HepG2 (cell line): ENCODE data around the gene CEACAM16. TPM values are rescaled to one million over a fixed set of nuclear protein-coding genes. Genes with fewer than 3 reads are reported as not detected.
A peak's percentile ranks its signal among the peaks of the same experiment; 100 is the strongest.

Experiments
- ELF4 ChIP-seq: sonication (generic); formaldehyde crosslinking; IDR thresholded peaks from 2 replicates; pipeline ENCODE4 v1.5.0; 2020; ENCODE audit warnings: missing genetic modification reagents, mild to moderate bottlenecking, moderate library complexity, borderline replicate concordance
- HNF4A ChIP-seq: sonication (generic); formaldehyde crosslinking; IDR thresholded peaks from 2 replicates; pipeline ENCODE4 v1.4.0; 2020; ENCODE audit warnings: missing genetic modification reagents
- JUNB ChIP-seq: sonication (generic); formaldehyde crosslinking; IDR thresholded peaks from 2 replicates; pipeline ENCODE4 v1.8.0; 2022; ENCODE audit warnings: missing genetic modification reagents, mild to moderate bottlenecking, borderline replicate concordance
- KDM5B ChIP-seq: sonication (generic); formaldehyde crosslinking; IDR thresholded peaks from 2 replicates; pipeline ENCODE4 v1.4.0; 2020; ENCODE audit warnings: missing genetic modification reagents, mild to moderate bottlenecking, borderline replicate concordance
- MAZ ChIP-seq, 2 experiments: sonication (generic) in 1 of 2; formaldehyde crosslinking in 1 of 2; IDR thresholded peaks; 2 replicates each; pipeline versions ENCODE4 v1.5.0 to v1.6.1; 2012 to 2020; ENCODE audit warnings: low read depth in 2 of 2, mild to moderate bottlenecking in 2 of 2, borderline replicate concordance in 1 of 2, improper control_type of control experiment in 1 of 2, low read length in 1 of 2, missing genetic modification reagents in 1 of 2, moderate library complexity in 1 of 2
- MXD4 ChIP-seq: IDR thresholded peaks from 2 replicates; pipeline ENCODE4 v1.6.1; 2016; ENCODE audit warnings: mild to moderate bottlenecking, missing biosample characterization, missing genetic modification reagents
- NFE2 ChIP-seq: sonication (generic); formaldehyde crosslinking; IDR thresholded peaks from 2 replicates; pipeline ENCODE4 v1.4.0; 2020; ENCODE audit warnings: missing genetic modification reagents
- SP4 ChIP-seq: sonication (generic); formaldehyde crosslinking; IDR thresholded peaks from 2 replicates; pipeline ENCODE4 v1.8.1; 2023; ENCODE audit warnings: mild to moderate bottlenecking, missing genetic modification reagents
- ZBTB7A ChIP-seq: sonication (generic); formaldehyde crosslinking; IDR thresholded peaks from 2 replicates; pipeline ENCODE4 v1.8.0; 2022; ENCODE audit warnings: mild to moderate bottlenecking, missing genetic modification reagents
- ZNF180 ChIP-seq: sonication (generic); formaldehyde crosslinking; IDR thresholded peaks from 2 replicates; pipeline ENCODE4 v1.4.0; 2020; ENCODE audit warnings: low read depth, missing genetic modification reagents, borderline replicate concordance
- ZNF205 ChIP-seq: IDR thresholded peaks from 2 replicates; pipeline ENCODE4 v1.6.1; 2018; ENCODE audit warnings: missing biosample characterization, missing genetic modification reagents
- ZNF263 ChIP-seq: sonication (generic); formaldehyde crosslinking; IDR thresholded peaks from 2 replicates; pipeline ENCODE4 v1.4.0; 2020; ENCODE audit warnings: missing genetic modification reagents
- ZNF34 ChIP-seq: sonication (generic); formaldehyde crosslinking; IDR thresholded peaks from 2 replicates; pipeline ENCODE4 v1.4.0; 2020; ENCODE audit warnings: mild to moderate bottlenecking, missing genetic modification reagents, borderline replicate concordance
- ZNF468 ChIP-seq: sonication (generic); formaldehyde crosslinking; IDR thresholded peaks from 2 replicates; pipeline ENCODE4 v1.8.0; 2022; ENCODE audit warnings: mild to moderate bottlenecking, moderate library complexity, missing genetic modification reagents
- ZNF510 ChIP-seq: sonication (generic); formaldehyde crosslinking; IDR thresholded peaks from 2 replicates; pipeline ENCODE4 v1.4.0; 2020; ENCODE audit warnings: low read depth, mild to moderate bottlenecking, missing genetic modification reagents
- ZNF557 ChIP-seq: sonication (generic); formaldehyde crosslinking; IDR thresholded peaks from 2 replicates; pipeline ENCODE4 v1.4.0; 2020; ENCODE audit warnings: missing genetic modification reagents
- polyA plus RNA-seq, 8 experiments: library from polyadenylated mRNA; depleted of rRNA in 3 of 8; stranded (reverse) in 7 of 8; unstranded in 1 of 8; fragments of >200 nt; fragmentation: Illumina TruSeq in 4 of 8; extraction: Trizol in 4 of 8; gene quantifications; 2 replicates each; pipeline versions ENCODE4 v1.2.1 to v1.2.3, GENCODE V29; 2011 to 2016; ENCODE audit warnings: low read depth in 4 of 8, missing spikeins in 1 of 8, mixed read lengths in 1 of 8; ENCODE audit not compliant: insufficient read depth in 1 of 8
- total RNA-seq, 5 experiments: library from RNA; depleted of rRNA; stranded (reverse); fragments of >200 nt; fragmentation: Illumina TruSeq; extraction: Trizol; gene quantifications; 2 replicates each; pipeline ENCODE4 v1.2.3, GENCODE V29; 2016; ENCODE audit warnings: low read depth in 1 of 5
- TF ChIP-seq, protein P1 (sequence below): sonication (generic); formaldehyde crosslinking; IDR thresholded peaks from 2 replicates; pipeline ENCODE4 v1.8.1; 2022; ENCODE audit warnings: low read depth, mild to moderate bottlenecking, missing genetic modification reagents
- TF ChIP-seq, protein P2 (sequence below): sonication (generic); formaldehyde crosslinking; IDR thresholded peaks from 2 replicates; pipeline ENCODE4 v1.4.0; 2020; ENCODE audit warnings: mild to moderate bottlenecking, missing genetic modification reagents
- TF ChIP-seq, protein P3 (sequence below): sonication (generic); formaldehyde crosslinking; IDR thresholded peaks from 2 replicates; pipeline ENCODE4 v1.4.0; 2020; ENCODE audit warnings: missing genetic modification reagents
- TF ChIP-seq, protein P4 (sequence below): sonication (generic); formaldehyde crosslinking; IDR thresholded peaks from 2 replicates; pipeline ENCODE4 v1.5.1; 2020; ENCODE audit warnings: mild to moderate bottlenecking, missing genetic modification reagents

CEACAM16 gene
- total and polyA plus RNA-seq, 2 of the 13 experiments (the other 11 are each of a cell fraction or from before 2014, with no cell fraction given), result not detected

DNA sequence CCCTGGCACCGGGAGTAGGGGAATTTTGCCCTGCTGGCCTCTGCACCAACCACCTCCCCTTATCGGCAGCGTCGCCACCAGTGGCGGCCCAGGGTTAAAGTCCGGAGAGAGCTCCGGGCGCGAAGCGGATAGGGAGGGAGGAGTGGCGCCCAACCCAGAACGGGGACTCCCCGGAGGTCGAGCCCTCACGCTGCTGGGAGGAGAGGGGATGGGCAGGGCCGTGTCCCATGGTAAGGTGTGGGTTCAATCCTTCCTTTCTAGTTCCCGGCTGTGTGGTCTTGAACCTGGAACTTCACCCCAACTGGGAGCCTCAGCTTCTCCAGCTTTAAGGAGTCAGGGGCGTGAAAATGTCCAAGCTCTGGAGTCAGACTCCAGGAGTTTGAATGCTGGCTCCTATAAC, 26.3 kb downstream of the CEACAM16 start (continued):
- peak; percentile 92 for TF ChIP-seq HNF4A (CRISPR knock-in tag)
- TF ChIP-seq SP4 (CRISPR knock-in tag), result peak; percentile 37; the same call in 1 of the 2 replicates
- TF ChIP-seq MAZ (IDR thresholded peaks at IDR 0.05; ENCODE audit: borderline replicate concordance, low read depth, low read length), result no peak
- TF ChIP-seq MAZ (CRISPR knock-in tag; IDR thresholded peaks at IDR 0.05; ENCODE audit: low read depth), result peak; percentile 52; the same call in 1 of the 2 replicates
- TF ChIP-seq ZNF180 (CRISPR knock-in tag), result no peak
- TF ChIP-seq KDM5B (CRISPR knock-in tag), result peak; percentile 42; the same call in 1 of the 2 replicates
- TF ChIP-seq ZBTB7A (CRISPR knock-in tag), result peak; percentile 58; the same call in 1 of the 2 replicates
- TF ChIP-seq JUNB (CRISPR knock-in tag), result no peak
- TF ChIP-seq, protein P1, sequence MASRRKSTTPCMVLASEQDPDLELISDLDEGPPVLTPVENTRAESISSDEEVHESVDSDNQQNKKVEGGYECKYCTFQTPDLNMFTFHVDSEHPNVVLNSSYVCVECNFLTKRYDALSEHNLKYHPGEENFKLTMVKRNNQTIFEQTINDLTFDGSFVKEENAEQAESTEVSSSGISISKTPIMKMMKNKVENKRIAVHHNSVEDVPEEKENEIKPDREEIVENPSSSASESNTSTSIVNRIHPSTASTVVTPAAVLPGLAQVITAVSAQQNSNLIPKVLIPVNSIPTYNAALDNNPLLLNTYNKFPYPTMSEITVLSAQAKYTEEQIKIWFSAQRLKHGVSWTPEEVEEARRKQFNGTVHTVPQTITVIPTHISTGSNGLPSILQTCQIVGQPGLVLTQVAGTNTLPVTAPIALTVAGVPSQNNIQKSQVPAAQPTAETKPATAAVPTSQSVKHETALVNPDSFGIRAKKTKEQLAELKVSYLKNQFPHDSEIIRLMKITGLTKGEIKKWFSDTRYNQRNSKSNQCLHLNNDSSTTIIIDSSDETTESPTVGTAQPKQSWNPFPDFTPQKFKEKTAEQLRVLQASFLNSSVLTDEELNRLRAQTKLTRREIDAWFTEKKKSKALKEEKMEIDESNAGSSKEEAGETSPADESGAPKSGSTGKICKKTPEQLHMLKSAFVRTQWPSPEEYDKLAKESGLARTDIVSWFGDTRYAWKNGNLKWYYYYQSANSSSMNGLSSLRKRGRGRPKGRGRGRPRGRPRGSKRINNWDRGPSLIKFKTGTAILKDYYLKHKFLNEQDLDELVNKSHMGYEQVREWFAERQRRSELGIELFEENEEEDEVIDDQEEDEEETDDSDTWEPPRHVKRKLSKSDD (CRISPR knock-in tag), result peak; percentile 76; the same call in 1 of the 2 replicates
- TF ChIP-seq MXD4 (CRISPR knock-in tag), result no peak
- no peak for TF ChIP-seq ZNF510
- TF ChIP-seq ZNF205 (CRISPR knock-in tag), result no peak
- no peak for TF ChIP-seq ZNF557 (CRISPR knock-in tag)
- no peak for TF ChIP-seq NFE2 (CRISPR knock-in tag)
- TF ChIP-seq ZNF468, result no peak
- TF ChIP-seq, protein P2, sequence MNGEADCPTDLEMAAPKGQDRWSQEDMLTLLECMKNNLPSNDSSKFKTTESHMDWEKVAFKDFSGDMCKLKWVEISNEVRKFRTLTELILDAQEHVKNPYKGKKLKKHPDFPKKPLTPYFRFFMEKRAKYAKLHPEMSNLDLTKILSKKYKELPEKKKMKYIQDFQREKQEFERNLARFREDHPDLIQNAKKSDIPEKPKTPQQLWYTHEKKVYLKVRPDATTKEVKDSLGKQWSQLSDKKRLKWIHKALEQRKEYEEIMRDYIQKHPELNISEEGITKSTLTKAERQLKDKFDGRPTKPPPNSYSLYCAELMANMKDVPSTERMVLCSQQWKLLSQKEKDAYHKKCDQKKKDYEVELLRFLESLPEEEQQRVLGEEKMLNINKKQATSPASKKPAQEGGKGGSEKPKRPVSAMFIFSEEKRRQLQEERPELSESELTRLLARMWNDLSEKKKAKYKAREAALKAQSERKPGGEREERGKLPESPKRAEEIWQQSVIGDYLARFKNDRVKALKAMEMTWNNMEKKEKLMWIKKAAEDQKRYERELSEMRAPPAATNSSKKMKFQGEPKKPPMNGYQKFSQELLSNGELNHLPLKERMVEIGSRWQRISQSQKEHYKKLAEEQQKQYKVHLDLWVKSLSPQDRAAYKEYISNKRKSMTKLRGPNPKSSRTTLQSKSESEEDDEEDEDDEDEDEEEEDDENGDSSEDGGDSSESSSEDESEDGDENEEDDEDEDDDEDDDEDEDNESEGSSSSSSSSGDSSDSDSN, result peak; percentile 74
- no peak for TF ChIP-seq ZNF34 (CRISPR knock-in tag)
- TF ChIP-seq ELF4 (CRISPR knock-in tag), result no peak
- TF ChIP-seq, protein P3, sequence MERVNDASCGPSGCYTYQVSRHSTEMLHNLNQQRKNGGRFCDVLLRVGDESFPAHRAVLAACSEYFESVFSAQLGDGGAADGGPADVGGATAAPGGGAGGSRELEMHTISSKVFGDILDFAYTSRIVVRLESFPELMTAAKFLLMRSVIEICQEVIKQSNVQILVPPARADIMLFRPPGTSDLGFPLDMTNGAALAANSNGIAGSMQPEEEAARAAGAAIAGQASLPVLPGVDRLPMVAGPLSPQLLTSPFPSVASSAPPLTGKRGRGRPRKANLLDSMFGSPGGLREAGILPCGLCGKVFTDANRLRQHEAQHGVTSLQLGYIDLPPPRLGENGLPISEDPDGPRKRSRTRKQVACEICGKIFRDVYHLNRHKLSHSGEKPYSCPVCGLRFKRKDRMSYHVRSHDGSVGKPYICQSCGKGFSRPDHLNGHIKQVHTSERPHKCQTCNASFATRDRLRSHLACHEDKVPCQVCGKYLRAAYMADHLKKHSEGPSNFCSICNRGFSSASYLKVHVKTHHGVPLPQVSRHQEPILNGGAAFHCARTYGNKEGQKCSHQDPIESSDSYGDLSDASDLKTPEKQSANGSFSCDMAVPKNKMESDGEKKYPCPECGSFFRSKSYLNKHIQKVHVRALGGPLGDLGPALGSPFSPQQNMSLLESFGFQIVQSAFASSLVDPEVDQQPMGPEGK, result peak; percentile 90
- TF ChIP-seq, protein P4, sequence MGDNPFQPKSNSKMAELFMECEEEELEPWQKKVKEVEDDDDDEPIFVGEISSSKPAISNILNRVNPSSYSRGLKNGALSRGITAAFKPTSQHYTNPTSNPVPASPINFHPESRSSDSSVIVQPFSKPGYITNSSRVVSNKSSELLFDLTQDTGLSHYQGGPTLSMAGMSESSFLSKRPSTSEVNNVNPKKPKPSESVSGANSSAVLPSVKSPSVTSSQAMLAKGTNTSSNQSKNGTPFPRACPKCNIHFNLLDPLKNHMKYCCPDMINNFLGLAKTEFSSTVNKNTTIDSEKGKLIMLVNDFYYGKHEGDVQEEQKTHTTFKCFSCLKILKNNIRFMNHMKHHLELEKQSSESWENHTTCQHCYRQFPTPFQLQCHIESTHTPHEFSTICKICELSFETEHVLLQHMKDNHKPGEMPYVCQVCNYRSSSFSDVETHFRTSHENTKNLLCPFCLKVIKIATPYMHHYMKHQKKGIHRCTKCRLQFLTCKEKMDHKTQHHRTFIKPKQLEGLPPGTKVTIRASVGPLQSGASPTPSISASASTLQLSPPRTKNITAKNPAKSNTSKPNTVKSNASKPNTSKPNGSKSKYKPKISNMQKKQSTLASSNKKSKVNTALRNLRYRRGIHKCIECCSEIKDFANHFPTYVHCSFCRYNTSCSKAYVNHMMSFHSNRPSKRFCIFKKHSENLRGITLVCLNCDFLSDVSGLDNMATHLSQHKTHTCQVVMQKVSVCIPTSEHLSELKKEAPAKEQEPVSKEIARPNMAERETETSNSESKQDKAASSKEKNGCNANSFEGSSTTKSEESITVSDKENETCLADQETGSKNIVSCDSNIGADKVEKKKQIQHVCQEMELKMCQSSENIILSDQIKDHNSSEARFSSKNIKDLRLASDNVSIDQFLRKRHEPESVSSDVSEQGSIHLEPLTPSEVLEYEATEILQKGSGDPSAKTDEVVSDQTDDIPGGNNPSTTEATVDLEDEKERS (CRISPR knock-in tag), result no peak
- peak; percentile 84 for TF ChIP-seq ZNF263 (CRISPR knock-in tag)
